Endothelial cell of umbilical vein (primary cell): ENCODE measurements around the gene USP51. TPM values are rescaled to one million over a fixed set of nuclear protein-coding genes. Genes with fewer than 3 reads are reported as not detected.
"Not testable (repeated sequence)": the region's sequence is repeated elsewhere in the genome, so short reads cannot be mapped to it uniquely, and the experiment has no call there.

Source experiments
- BruUV-seq: library from RNA; stranded (reverse); fragments of 400-500 nt; replicated peaks from 2 replicates; lab custom pipeline; 2021; lab: Mats Ljungman, UMichigan
- CTCF ChIA-PET: fragments of 300-600, 350-600 bp; sonication (Branson Sonifier 250); formaldehyde crosslinking; loops from one replicate; lab custom pipeline; 2021; ENCODE audit warnings: antibody characterized with exemption, inconsistent platforms; lab: Charles Lee
- POLR2A ChIA-PET: fragments of 300-600, 350-600 bp; sonication (Branson Sonifier 250); formaldehyde crosslinking; loops from one replicate; lab custom pipeline; 2021; ENCODE audit warnings: antibody characterized with exemption, inconsistent platforms; lab: Charles Lee
- DNase-seq: peaks from one replicate; pipeline ENCODE4 v3.0.0-alpha.2; 2011; ENCODE audit warnings: low read depth, low spot score
- FAIRE-seq: peaks from 2 replicates; lab custom pipeline; 2011; peaks lifted over from hg19 to GRCh38; lab: Jason Lieb, UNC
- H2AFZ ChIP-seq: 2 replicates; pipeline ENCODE4 v1.6.0; 2012; ENCODE audit warnings: low read depth, low read length, control low read depth, inconsistent platforms
- H3K27ac ChIP-seq: 2 replicates; pipeline ENCODE4 v1.5.1; 2011; ENCODE audit warnings: low read depth, mild to moderate bottlenecking, control low read depth, low read length, moderate library complexity; ENCODE audit not compliant: insufficient read depth
- H3K27me3 ChIP-seq, 2 experiments: 2 replicates each; pipeline versions ENCODE4 v1.6.0 to v1.6.1; 2011; ENCODE audit warnings: low read length in 2 of 2, mixed read lengths in 1 of 2; ENCODE audit not compliant: control insufficient read depth in 2 of 2, insufficient read depth in 2 of 2
- H3K36me3 ChIP-seq, 2 experiments: 2 replicates in 1 of 2; 3 replicates in 1 of 2; pipeline ENCODE4 v1.5.1; 2011; ENCODE audit warnings: low read length in 2 of 2, mild to moderate bottlenecking in 1 of 2, moderate library complexity in 1 of 2; ENCODE audit not compliant: control insufficient read depth in 2 of 2, insufficient read depth in 2 of 2; ENCODE audit errors: extremely low read depth in 1 of 2
- H3K4me1 ChIP-seq: 3 replicates; pipeline ENCODE4 v1.5.1; 2011; ENCODE audit warnings: mild to moderate bottlenecking, low read length; ENCODE audit not compliant: control insufficient read depth, insufficient read depth; ENCODE audit errors: extremely low read depth
- H3K4me2 ChIP-seq: 2 replicates; pipeline ENCODE4 v1.6.1; 2011; ENCODE audit warnings: low read length, control low read depth, mixed read lengths; ENCODE audit not compliant: insufficient read depth
- H3K4me3 ChIP-seq, 3 experiments: fragments of 200-600 bp in 1 of 3; sonication (generic), shearing (Covaris generic) in 1 of 3; replicated peaks in 1 of 3; 2 replicates each; pipeline ENCODE4 v1.5.1; 2011 to 2016; ENCODE audit warnings: control low read depth in 3 of 3, low read length in 3 of 3, mild to moderate bottlenecking in 2 of 3, inconsistent platforms in 1 of 3, low read depth in 1 of 3, moderate library complexity in 1 of 3; ENCODE audit not compliant: insufficient read depth in 1 of 3
- H3K79me2 ChIP-seq: 2 replicates; pipeline ENCODE4 v1.6.0; 2012; ENCODE audit warnings: low read length, inconsistent platforms; ENCODE audit not compliant: control insufficient read depth, insufficient read depth
- H3K9ac ChIP-seq: replicated peaks from 2 replicates; pipeline ENCODE3; 2011; ENCODE audit warnings: low read length, control low read depth; ENCODE audit not compliant: insufficient read depth; ENCODE audit errors: extremely low read depth
- H3K9me1 ChIP-seq: replicated peaks from 3 replicates; pipeline ENCODE4 v1.6.0; 2011; ENCODE audit warnings: mild to moderate bottlenecking, low read length; ENCODE audit not compliant: control insufficient read depth, insufficient read depth; ENCODE audit errors: extremely low read depth
- H3K9me3 ChIP-seq: replicated peaks from 2 replicates; pipeline ENCODE4 v1.5.1; 2012; ENCODE audit warnings: low read length, inconsistent platforms; ENCODE audit not compliant: control insufficient read depth, insufficient read depth
- H4K20me1 ChIP-seq: replicated peaks from 2 replicates; pipeline ENCODE3; 2011; ENCODE audit warnings: mild to moderate bottlenecking, low read length; ENCODE audit not compliant: control insufficient read depth, insufficient read depth; ENCODE audit errors: extremely low read depth
- MYC ChIP-seq: IDR thresholded peaks from one replicate; pipeline ENCODE4 v1.6.1; 2011; ENCODE audit warnings: mild to moderate bottlenecking, low read depth, low read length
- dilution Hi-C: fragments of 300-500 bp; cut with MboI; formaldehyde crosslinking; loops from one replicate; pipeline ENCODE4 v1.15.0; 2019; ENCODE audit warnings: low sequenced_read_pairs; ENCODE audit not compliant: extremely low pct_ligation_motif_present
- intact Hi-C: fragments of 100-400 bp; cut with micrococcal nuclease; formaldehyde crosslinking; loops from one replicate; pipeline ENCODE4 v1.10.0; 2022
- polyA plus RNA-seq, 4 experiments: library from polyadenylated mRNA; depleted of rRNA in 3 of 4; stranded (reverse) in 3 of 4; unstranded in 1 of 4; fragments of >200 nt; gene quantifications; 2 replicates each; pipeline versions ENCODE4 v1.2.1 to v1.2.3, GENCODE V29; 2011 to 2012; ENCODE audit warnings: missing spikeins in 1 of 4
- total RNA-seq: library from RNA; stranded (reverse); gene quantifications from 2 replicates; pipeline ENCODE4 v1.2.3, GENCODE V29; 2021

Gene USP51
- total and polyA plus RNA-seq, 2 donors (not counting 3 experiments of a cell fraction or from before 2014, with no cell fraction given), result 0.77 to 0.86 TPM

DNA sequence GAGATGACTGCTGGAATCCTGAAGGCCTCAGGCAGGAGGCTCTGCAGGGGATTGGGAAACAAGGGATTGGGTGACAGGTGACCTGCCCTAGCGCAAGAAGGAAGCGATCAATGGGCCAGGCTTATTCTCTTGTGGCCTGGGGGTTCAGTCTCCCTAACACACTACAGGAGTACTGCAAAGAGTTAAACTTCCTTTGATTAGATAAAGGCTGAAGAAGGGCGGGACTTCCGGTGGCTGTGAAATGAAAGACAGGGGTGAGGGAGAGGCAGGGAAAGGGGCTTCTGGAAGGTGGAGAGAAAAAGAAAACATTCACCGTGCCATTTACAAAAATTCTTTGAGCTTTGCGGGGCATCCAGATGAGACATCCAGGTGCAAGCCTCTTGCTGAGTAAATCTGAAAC lies 33.9 kb downstream of the USP51 start:
- dilution Hi-C loops, result not testable (repeated sequence)

DNA sequence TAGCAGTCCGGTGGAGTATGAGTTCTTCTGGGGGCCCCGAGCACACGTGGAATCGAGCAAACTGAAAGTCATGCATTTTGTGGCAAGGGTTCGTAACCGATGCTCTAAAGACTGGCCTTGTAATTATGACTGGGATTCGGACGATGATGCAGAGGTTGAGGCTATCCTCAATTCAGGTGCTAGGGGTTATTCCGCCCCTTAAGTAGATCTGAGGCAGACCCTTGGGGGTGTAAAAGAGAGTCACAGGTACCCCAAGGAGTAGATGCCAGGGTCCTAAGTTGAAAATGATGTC lies 36.9 kb downstream of the USP51 start:
- peaks cover 5% of the 10 kb centered on the region for H3K4me1 ChIP-seq
- BruUV-seq, result no TSS peak
- no peaks in the 10 kb centered on the region for H3K36me3 ChIP-seq
- H3K9ac ChIP-seq, result peak overlapping the region; percentile 33
- no peaks in the 10 kb centered on the region for H3K27me3 ChIP-seq
- ChIA-PET CTCF (interaction anchor here (1.4 to 1.9 kb wide), 3 partner anchors 36 to 795 kb away, joined by 6 to 13 read pairs (median 7); no protein-coding TSS in a partner anchor), POLR2A (interaction anchor here (1.1 to 1.5 kb wide), 2 partner anchors 36 to 265 kb away, joined by 4 to 7 read pairs; partner anchors contain the start of gene RRAGB)
- intact Hi-C loops, result no loop called here
- H3K4me2 ChIP-seq, result peak overlapping the region; percentile 54
- H3K27ac ChIP-seq, result no peak overlapping the region
- peak overlapping the region; percentile 0 for H2AFZ ChIP-seq
- no peak for TF ChIP-seq MYC
- H3K4me3 ChIP-seq, result peak overlapping the region; percentile 56 to 70 (median 61)
- DNase-seq (no peak), FAIRE-seq (peak; percentile 62)
- H4K20me1 ChIP-seq, result no peaks in the 10 kb centered on the region
- H3K79me2 ChIP-seq, result no peaks in the 10 kb centered on the region
- dilution Hi-C loops, result no loop called here
- no peaks in the 10 kb centered on the region for H3K9me3 ChIP-seq
- H3K9me1 ChIP-seq, result no peaks in the 10 kb centered on the region

More for the DNA sequence above, 33.9 kb downstream of the USP51 start:
- H3K4me2 ChIP-seq, H2AFZ ChIP-seq, H3K9ac ChIP-seq, H3K79me2 ChIP-seq, BruUV-seq, H3K4me1 ChIP-seq, H3K4me3 ChIP-seq, H3K36me3 ChIP-seq, DNase-seq, FAIRE-seq, CTCF ChIA-PET, H3K27me3 ChIP-seq, H3K9me3 ChIP-seq, H3K9me1 ChIP-seq, intact Hi-C loops, H3K27ac ChIP-seq, POLR2A ChIA-PET, H4K20me1 ChIP-seq: not testable (repeated sequence)
